HG02763 (cell line): ENCODE measurements around the gene EDC3.

Experiments
- ATAC-seq: cut with Tn5 transposase; IDR thresholded peaks from one replicate; pipeline ENCODE4 v1.9.1; 2021; ENCODE audit warnings: mild to moderate bottlenecking, moderate library complexity; ENCODE audit not compliant: unreplicated experiment

Gene EDC3

GRCh38 chr15:74585191-74585590, 110.6 kb downstream of the EDC3 start:
- no peak for ATAC-seq

GRCh38 chr15:74584779-74585178, 111.0 kb downstream of the EDC3 start:
- no peak for ATAC-seq

GRCh38 chr15:74584204-74584603, 111.6 kb downstream of the EDC3 start:
- ATAC-seq: no peak
